H1 (cell line): Measurements from ENCODE around the gene LRRC9. TPM values are rescaled to one million over a fixed set of nuclear protein-coding genes. Genes with fewer than 3 reads are reported as not detected.

ENCODE experiments used
- CTCF ChIA-PET: fragments of 300-600 bp; sonication (Branson Sonifier 250); formaldehyde crosslinking; loops from one replicate; lab custom pipeline; 2021; ENCODE audit not compliant: partially characterized antibody; lab: Charles Lee
- POLR2A ChIA-PET: fragments of 300-600 bp; sonication (Branson Sonifier 250); formaldehyde crosslinking; loops from one replicate; lab custom pipeline; 2021; ENCODE audit warnings: inconsistent platforms; ENCODE audit not compliant: partially characterized antibody; lab: Charles Lee
- DNase-seq, 2 experiments: peaks; one replicate each; pipeline versions ENCODE4 v3.0.0 to v3.0.0-alpha.2; 2010 to 2022; ENCODE audit warnings: low spot score in 2 of 2, low read depth in 1 of 2, mixed read lengths in 1 of 2
- FAIRE-seq: peaks from 2 replicates; lab custom pipeline; 2011; peaks lifted over from hg19 to GRCh38; lab: Jason Lieb, UNC
- H2AFZ ChIP-seq: 2 replicates; pipeline ENCODE4 v1.8.1; 2012; ENCODE audit warnings: low read length, inconsistent platforms
- H2AK5ac ChIP-seq: 2 replicates; pipeline ENCODE4 v1.6.1; 2013; ENCODE audit warnings: low read depth, low read length
- H2BK120ac ChIP-seq: replicated peaks from 2 replicates; pipeline ENCODE3; 2013; ENCODE audit warnings: low read depth, low read length, inconsistent platforms
- H2BK12ac ChIP-seq: 2 replicates; pipeline ENCODE4 v1.6.1; 2013; ENCODE audit warnings: low read depth, low read length
- H2BK15ac ChIP-seq: 2 replicates; pipeline ENCODE4 v1.6.1; 2013; ENCODE audit warnings: low read length
- H2BK20ac ChIP-seq: 2 replicates; pipeline ENCODE4 v1.6.1; 2013; ENCODE audit warnings: low read length
- H2BK5ac ChIP-seq: 2 replicates; pipeline ENCODE4 v1.6.1; 2013; ENCODE audit warnings: low read depth, low read length
- H3K14ac ChIP-seq: 2 replicates; pipeline ENCODE4 v1.6.1; 2013; ENCODE audit warnings: inconsistent platforms; ENCODE audit not compliant: insufficient read length
- H3K18ac ChIP-seq: 2 replicates; pipeline ENCODE4 v1.6.1; 2013; ENCODE audit warnings: low read length; ENCODE audit errors: extremely low read depth
- H3K23ac ChIP-seq: 2 replicates; pipeline ENCODE4 v1.6.1; 2013; ENCODE audit warnings: inconsistent platforms; ENCODE audit not compliant: insufficient read length
- H3K23me2 ChIP-seq: 2 replicates; pipeline ENCODE4 v1.6.1; 2013; ENCODE audit warnings: low read depth, low read length
- H3K27ac ChIP-seq: 2 replicates; pipeline ENCODE4 v1.6.1; 2011; ENCODE audit warnings: low read depth, low read length, inconsistent platforms
- H3K27me3 ChIP-seq, 4 experiments: replicated peaks in 1 of 4; 1 replicate in 1 of 4; 2 replicates in 3 of 4; pipeline versions ENCODE4 v1.6.1 to v1.8.1; 2011 to 2013; ENCODE audit warnings: low read length in 3 of 4, mild to moderate bottlenecking in 3 of 4, inconsistent platforms in 2 of 4, mixed read lengths in 2 of 4, moderate library complexity in 1 of 4; ENCODE audit not compliant: control insufficient read depth in 3 of 4, insufficient read depth in 3 of 4; ENCODE audit errors: extremely low read depth in 1 of 4
- H3K36me3 ChIP-seq, 4 experiments: 2 replicates each; pipeline versions ENCODE4 v1.6.1 to v1.8.1; 2011 to 2013; ENCODE audit warnings: mild to moderate bottlenecking in 4 of 4, low read length in 3 of 4, moderate library complexity in 2 of 4, control low read depth in 1 of 4, inconsistent platforms in 1 of 4; ENCODE audit not compliant: insufficient read depth in 4 of 4, control insufficient read depth in 2 of 4
- H3K4ac ChIP-seq: replicated peaks from 2 replicates; pipeline ENCODE3; 2013; ENCODE audit warnings: low read length, low read depth, mixed read lengths, inconsistent platforms; ENCODE audit not compliant: insufficient read length
- H3K4me1 ChIP-seq, 4 experiments: replicated peaks in 1 of 4; 1 replicate in 1 of 4; 2 replicates in 3 of 4; pipeline versions ENCODE4 v1.6.1 to v1.8.1; 2011 to 2013; ENCODE audit warnings: low read length in 3 of 4, inconsistent platforms in 2 of 4, mixed read lengths in 1 of 4; ENCODE audit not compliant: insufficient read depth in 4 of 4, control insufficient read depth in 3 of 4
- H3K4me2 ChIP-seq, 2 experiments: 2 replicates each; pipeline versions ENCODE4 v1.6.1 to v1.8.1; 2011 to 2013; ENCODE audit warnings: low read depth in 2 of 2, low read length in 2 of 2, control low read depth in 1 of 2, inconsistent platforms in 1 of 2, mild to moderate bottlenecking in 1 of 2; ENCODE audit not compliant: insufficient read depth in 1 of 2
- H3K4me3 ChIP-seq, 4 experiments: fragments of 200-600, 300-600 bp in 1 of 4; sonication (generic), shearing (Covaris generic), sonication (Bioruptor Twin) in 1 of 4; 2 replicates each; pipeline versions ENCODE4 v1.5.1 to v1.8.1; 2011 to 2016; ENCODE audit warnings: low read length in 4 of 4, low read depth in 3 of 4, control low read depth in 2 of 4, inconsistent platforms in 2 of 4, mild to moderate bottlenecking in 2 of 4, mixed read lengths in 1 of 4, moderate library complexity in 1 of 4; ENCODE audit not compliant: insufficient read depth in 2 of 4; ENCODE audit errors: extremely low read depth in 1 of 4
- H3K56ac ChIP-seq: replicated peaks from 2 replicates; pipeline ENCODE3; 2013; ENCODE audit warnings: low read depth, mild to moderate bottlenecking, mixed read lengths, low read length, inconsistent platforms; ENCODE audit not compliant: insufficient read length
- H3K79me1 ChIP-seq: 2 replicates; pipeline ENCODE4 v1.6.1; 2013; ENCODE audit warnings: low read depth, low read length, control low read depth
- H3K79me2 ChIP-seq, 2 experiments: 2 replicates each; pipeline versions ENCODE4 v1.6.1 to v1.8.1; 2012 to 2013; ENCODE audit warnings: low read length in 2 of 2, mild to moderate bottlenecking in 2 of 2, inconsistent platforms in 1 of 2; ENCODE audit not compliant: insufficient read depth in 2 of 2, control insufficient read depth in 1 of 2
- H3K9ac ChIP-seq, 4 experiments: replicated peaks in 1 of 4; 1 replicate in 1 of 4; 2 replicates in 3 of 4; pipeline versions ENCODE4 v1.6.1 to v1.8.1; 2011 to 2013; ENCODE audit warnings: low read depth in 3 of 4, low read length in 3 of 4, control low read depth in 2 of 4, mild to moderate bottlenecking in 2 of 4, moderate library complexity in 2 of 4, inconsistent platforms in 1 of 4; ENCODE audit errors: extremely low read depth in 1 of 4
- H3K9me3 ChIP-seq, 2 experiments: 2 replicates each; pipeline versions ENCODE4 v1.6.1 to v1.8.1; 2012 to 2013; ENCODE audit warnings: mild to moderate bottlenecking in 2 of 2, moderate library complexity in 2 of 2, control low read depth in 1 of 2, inconsistent platforms in 1 of 2, low read depth in 1 of 2, low read length in 1 of 2, mixed read lengths in 1 of 2; ENCODE audit not compliant: insufficient read depth in 2 of 2
- H4K20me1 ChIP-seq, 2 experiments: replicated peaks in 1 of 2; 2 replicates each; pipeline versions ENCODE3 to v1.8.1; 2011 to 2013; ENCODE audit warnings: inconsistent platforms in 2 of 2, low read length in 2 of 2, mild to moderate bottlenecking in 1 of 2; ENCODE audit not compliant: insufficient read depth in 2 of 2, control insufficient read depth in 1 of 2
- H4K5ac ChIP-seq: 2 replicates; pipeline ENCODE4 v1.6.1; 2013; ENCODE audit warnings: low read length, low read depth, mixed read lengths, inconsistent platforms; ENCODE audit not compliant: insufficient read length
- H4K8ac ChIP-seq: 2 replicates; pipeline ENCODE4 v1.8.0; 2013; ENCODE audit warnings: mild to moderate bottlenecking, moderate library complexity, low read length, inconsistent platforms; ENCODE audit not compliant: insufficient read depth; ENCODE audit errors: extremely low read depth
- H4K91ac ChIP-seq: replicated peaks from 2 replicates; pipeline ENCODE3; 2013; ENCODE audit warnings: low read length, mixed read lengths, inconsistent platforms; ENCODE audit not compliant: insufficient read length
- ASH2L ChIP-seq: fragments of 200-600, 300-600 bp; sonication (generic); IDR thresholded peaks from one replicate; pipeline ENCODE4 v1.7.1; 2017; ENCODE audit warnings: low read length
- CBX5 ChIP-seq: fragments of 300-800, 300-1000 bp; sonication (generic); IDR thresholded peaks from 2 replicates; pipeline ENCODE4 v1.7.1; 2016; ENCODE audit warnings: antibody characterized with exemption, low read length, low read depth
- EGR1 ChIP-seq: IDR thresholded peaks from 2 replicates; pipeline ENCODE4 v1.6.1; 2011; ENCODE audit warnings: low read depth, low read length, borderline replicate concordance
- EP300 ChIP-seq, 2 experiments: IDR thresholded peaks; 1 replicate in 1 of 2; 2 replicates in 1 of 2; pipeline ENCODE4 v1.6.1; 2011 to 2012; ENCODE audit warnings: low read depth in 2 of 2, low read length in 2 of 2, mild to moderate bottlenecking in 2 of 2, borderline replicate concordance in 1 of 2, inconsistent platforms in 1 of 2, moderate library complexity in 1 of 2
- EZH2 ChIP-seq: fragments of 200-600 bp; sonication (generic); IDR thresholded peaks from 2 replicates; pipeline ENCODE4 v1.7.1; 2012; ENCODE audit warnings: low read depth, mild to moderate bottlenecking, moderate library complexity, low read length, inconsistent platforms; ENCODE audit not compliant: severe bottlenecking
- FOSL1 ChIP-seq: IDR thresholded peaks from 2 replicates; pipeline ENCODE4 v1.6.1; 2011; ENCODE audit warnings: mild to moderate bottlenecking, low read depth, low read length, moderate library complexity; ENCODE audit not compliant: insufficient read depth
- GABPA ChIP-seq: IDR thresholded peaks from 2 replicates; pipeline ENCODE4 v1.6.1; 2011; ENCODE audit warnings: mild to moderate bottlenecking, low read length, moderate library complexity, borderline replicate concordance; ENCODE audit not compliant: insufficient read depth
- JUND ChIP-seq: IDR thresholded peaks from 2 replicates; pipeline ENCODE4 v1.6.1; 2011; ENCODE audit warnings: mild to moderate bottlenecking, improper control_type of control experiment, low read length
- KDM1A ChIP-seq: fragments of 200-600, 300-600 bp; sonication (generic); IDR thresholded peaks from 2 replicates; pipeline ENCODE4 v1.7.1; 2016; ENCODE audit warnings: mild to moderate bottlenecking, low read length, borderline replicate concordance
- NANOG ChIP-seq: IDR thresholded peaks from 2 replicates; pipeline ENCODE4 v1.6.1; 2011; ENCODE audit warnings: low read length, low read depth, mild to moderate bottlenecking, inconsistent platforms; ENCODE audit not compliant: insufficient read depth, poor library complexity, severe bottlenecking
- NRF1 ChIP-seq: IDR thresholded peaks from 2 replicates; pipeline ENCODE4 v1.6.1; 2011; ENCODE audit warnings: mild to moderate bottlenecking, low read depth, low read length, improper control_type of control experiment
- POLR2A ChIP-seq, 2 experiments: IDR thresholded peaks; 1 replicate in 1 of 2; 2 replicates in 1 of 2; pipeline ENCODE4 v1.6.1; 2011; ENCODE audit warnings: low read depth in 2 of 2, low read length in 2 of 2, mild to moderate bottlenecking in 2 of 2; ENCODE audit errors: control extremely low read depth in 1 of 2
- POU5F1 ChIP-seq: IDR thresholded peaks from 2 replicates; pipeline ENCODE4 v1.6.1; 2011; ENCODE audit warnings: low read depth, mild to moderate bottlenecking, low read length, moderate library complexity
- RFX5 ChIP-seq: IDR thresholded peaks from 2 replicates; pipeline ENCODE4 v1.6.1; 2011; ENCODE audit warnings: low read depth, low read length, improper control_type of control experiment, borderline replicate concordance
- RXRA ChIP-seq: IDR thresholded peaks from 2 replicates; pipeline ENCODE4 v1.6.1; 2011; ENCODE audit warnings: low read depth, mild to moderate bottlenecking, low read length, moderate library complexity; ENCODE audit not compliant: insufficient read depth
- WGBS, 2 experiments: shearing (Covaris generic) in 1 of 2; methylation state at CpG; one replicate each; pipeline versions ENCODE4 v1.1.6 to v1.1.7; 2013 to 2015; ENCODE audit warnings: low lambda C conversion rate in 2 of 2, mixed read lengths in 2 of 2, inconsistent platforms in 1 of 2, low coverage in 1 of 2, missing lambda C conversion rate in 1 of 2; ENCODE audit not compliant: insufficient replicate concordance in 2 of 2, insufficient coverage in 1 of 2, insufficient read length in 1 of 2; ENCODE audit errors: extremely low coverage in 1 of 2, missing lambda C conversion rate in 1 of 2; 5-methylcytosine and 5-hydroxymethylcytosine counted together
- polyA plus RNA-seq, 7 experiments: library from polyadenylated mRNA; depleted of rRNA in 3 of 7; stranded (reverse) in 5 of 7; unstranded in 2 of 7; fragments of >200 nt in 5 of 7; fragments of 200-250 nt in 2 of 7; gene quantifications; 1 replicate in 5 of 7; 2 replicates in 1 of 7; 4 replicates in 1 of 7; pipeline versions ENCODE4 v1.2.1 to v1.2.3, GENCODE V29; 2011 to 2013; ENCODE audit warnings: missing spikeins in 2 of 7, mixed read lengths in 2 of 7
- total RNA-seq: library from RNA; stranded (reverse); fragmentation: NEBNext Ultra II Directional; extraction: Animal tissue kit (Norgen Biotek cat#: 25700); gene quantifications from 2 replicates; pipeline ENCODE4 v1.2.1, GENCODE V29; 2021

Gene LRRC9
- total and polyA plus RNA-seq, 2 of the 8 experiments (the other 6 are each of a cell fraction or from before 2014, with no cell fraction given) = 0.12 to 0.84 TPM

- Histone ChIP-seq H3K14ac (no peak overlapping the region), H3K4me3 (no peak overlapping the region), H3K4me1 (no peaks in the 10 kb centered on the region), H3K4me2 (no peak overlapping the region), H2BK120ac (no peak overlapping the region), H4K20me1 (no peaks in the 10 kb centered on the region), H2BK5ac (no peak overlapping the region), H3K23me2 (no peaks in the 10 kb centered on the region), H3K9ac (no peak overlapping the region), H3K27me3 (no peaks in the 10 kb centered on the region), H3K27ac (no peak overlapping the region), H3K9me3 (no peaks in the 10 kb centered on the region), H3K23ac (no peak overlapping the region), H2BK15ac (no peak overlapping the region), H3K79me2 (no peaks in the 10 kb centered on the region), H4K91ac (no peak overlapping the region), H3K18ac (no peak overlapping the region), H3K36me3 (no peaks in the 10 kb centered on the region), H2AK5ac (no peak overlapping the region), H2AFZ (no peak overlapping the region), H3K4ac (no peak overlapping the region), H2BK20ac (no peak overlapping the region), H3K56ac (no peak overlapping the region), H4K5ac (no peak overlapping the region), H2BK12ac (no peak overlapping the region), H3K79me1 (no peaks in the 10 kb centered on the region), H4K8ac (no peak overlapping the region)
- FAIRE-seq = no peak
- ChIA-PET CTCF (interaction anchor here (0.6 to 1.2 kb wide), 6 partner anchors 12 to 1222 kb away, joined by 3 to 4 read pairs (median 3); no protein-coding TSS in a partner anchor), POLR2A (no interaction called here)
- TF ChIP-seq RXRA (no peak), GABPA (no peak), FOSL1 (no peak), CBX5 (no peak), POLR2A (IDR thresholded peaks at IDR 0.05; ENCODE audit: control extremely low read depth in 1 of 2, low read depth in 2 of 2, low read length in 2 of 2) (no peak), EP300 (IDR thresholded peaks at IDR 0.05; ENCODE audit: borderline replicate concordance in 1 of 2, low read depth in 2 of 2, low read length in 2 of 2) (no peak), NANOG (no peak), KDM1A (no peak), RFX5 (no peak), ASH2L (no peak), NRF1 (no peak), JUND (no peak), EGR1 (no peak), EZH2 (no peak), POU5F1 (no peak)
- 87% methylated on average over 1 of the region's 1 CpG; no CpG with 5 or more reads in 1 of the 2 experiments for WGBS, 2 experiments
- no peak for DNase-seq
Observed at GRCh38 chr14:60067882-60068281, 147.9 kb downstream of the LRRC9 start.
